Bronchial epithelial cell (primary cell): ENCODE measurements around the gene NIPAL3. TPM values are rescaled to one million over a fixed set of nuclear protein-coding genes. Genes with fewer than 3 reads are reported as not detected.

Experiments
- DNase-seq: peaks from one replicate; pipeline ENCODE4 v3.0.0-alpha.2; 2010; ENCODE audit warnings: low read depth
- FAIRE-seq: peaks from 2 replicates; lab custom pipeline; 2011; peaks lifted over from hg19 to GRCh38; lab: Jason Lieb, UNC
- H3K27me3 ChIP-seq: 2 replicates; pipeline ENCODE4 v1.5.1; 2011; ENCODE audit warnings: low read length; ENCODE audit not compliant: control insufficient read depth, insufficient read depth
- H3K36me3 ChIP-seq: 2 replicates; pipeline ENCODE4 v1.5.1; 2011; ENCODE audit warnings: low read length; ENCODE audit not compliant: control insufficient read depth, insufficient read depth
- H3K4me3 ChIP-seq: 2 replicates; pipeline ENCODE4 v1.5.1; 2011; ENCODE audit warnings: mild to moderate bottlenecking, low read depth, low read length, control low read depth
- total RNA-seq: library from RNA; depleted of rRNA; stranded (reverse); fragments of >200 nt; gene quantifications from 2 replicates; pipeline ENCODE4 v1.2.1, GENCODE V29; 2014
- TF ChIP-seq, protein P1 (sequence below): IDR thresholded peaks from 2 replicates; pipeline ENCODE4 v1.5.1; 2011; ENCODE audit warnings: mild to moderate bottlenecking, moderate library complexity, low read length, control low read depth, inconsistent platforms; ENCODE audit not compliant: insufficient read depth, severe bottlenecking

Gene NIPAL3
- total RNA-seq, 1 donor from 2014 or later: 35.8 TPM

DNA sequence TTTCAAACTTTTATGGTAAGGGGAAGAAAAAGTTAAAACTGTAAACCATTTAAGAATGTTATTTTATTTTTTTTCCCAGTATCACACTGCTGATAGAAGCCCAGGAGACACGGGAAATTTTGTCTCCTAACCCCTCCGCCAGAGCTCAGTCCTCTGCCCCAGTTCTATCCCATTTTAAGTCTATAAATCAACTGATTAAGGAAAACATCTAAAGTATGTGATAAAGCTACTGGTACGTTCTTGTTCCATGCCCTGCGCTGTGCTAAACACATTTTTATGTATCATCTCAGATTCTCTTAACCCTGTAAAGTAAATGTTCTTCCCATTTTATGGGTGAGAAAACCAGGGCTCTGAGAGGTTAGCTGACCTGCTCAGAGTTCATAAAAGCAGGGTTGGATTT, 34.7 kb downstream of the NIPAL3 start:
- peaks cover 24% of the 10 kb centered on the region for H3K36me3 ChIP-seq
- no peak overlapping the region for H3K4me3 ChIP-seq
- DNase-seq: no peak
- H3K27me3 ChIP-seq: no peaks in the 10 kb centered on the region
- TF ChIP-seq, protein P1, sequence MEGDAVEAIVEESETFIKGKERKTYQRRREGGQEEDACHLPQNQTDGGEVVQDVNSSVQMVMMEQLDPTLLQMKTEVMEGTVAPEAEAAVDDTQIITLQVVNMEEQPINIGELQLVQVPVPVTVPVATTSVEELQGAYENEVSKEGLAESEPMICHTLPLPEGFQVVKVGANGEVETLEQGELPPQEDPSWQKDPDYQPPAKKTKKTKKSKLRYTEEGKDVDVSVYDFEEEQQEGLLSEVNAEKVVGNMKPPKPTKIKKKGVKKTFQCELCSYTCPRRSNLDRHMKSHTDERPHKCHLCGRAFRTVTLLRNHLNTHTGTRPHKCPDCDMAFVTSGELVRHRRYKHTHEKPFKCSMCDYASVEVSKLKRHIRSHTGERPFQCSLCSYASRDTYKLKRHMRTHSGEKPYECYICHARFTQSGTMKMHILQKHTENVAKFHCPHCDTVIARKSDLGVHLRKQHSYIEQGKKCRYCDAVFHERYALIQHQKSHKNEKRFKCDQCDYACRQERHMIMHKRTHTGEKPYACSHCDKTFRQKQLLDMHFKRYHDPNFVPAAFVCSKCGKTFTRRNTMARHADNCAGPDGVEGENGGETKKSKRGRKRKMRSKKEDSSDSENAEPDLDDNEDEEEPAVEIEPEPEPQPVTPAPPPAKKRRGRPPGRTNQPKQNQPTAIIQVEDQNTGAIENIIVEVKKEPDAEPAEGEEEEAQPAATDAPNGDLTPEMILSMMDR: no peak
- no peak for FAIRE-seq

DNA sequence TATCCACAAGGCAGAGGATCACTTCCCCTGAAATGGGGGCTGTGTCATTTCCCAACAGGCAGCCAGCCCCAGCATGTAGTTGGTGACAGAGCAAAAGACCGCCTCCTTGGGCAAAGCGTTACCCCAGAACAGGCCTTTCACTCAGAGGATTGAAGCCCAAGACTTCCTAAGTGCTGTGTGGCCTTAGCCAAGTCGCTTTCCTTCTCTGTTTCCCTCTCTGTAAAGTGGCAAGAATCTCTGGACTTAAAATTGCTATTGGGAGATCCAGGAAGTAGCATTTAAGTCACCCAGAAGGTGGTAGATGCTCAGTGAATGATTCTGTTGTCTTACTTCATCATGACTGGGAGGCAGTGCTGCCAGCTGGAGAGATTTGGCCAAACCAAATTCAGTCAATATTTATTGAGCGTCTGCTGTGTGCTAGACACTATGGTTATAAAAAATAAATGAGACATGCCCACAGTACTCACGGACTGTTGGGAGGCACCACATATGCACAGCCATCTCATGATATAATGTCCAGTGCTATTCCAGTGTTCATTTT, 35.3 kb downstream of the NIPAL3 start:
- Histone ChIP-seq H3K4me3 (no peak overlapping the region), H3K27me3 (no peaks in the 10 kb centered on the region), H3K36me3 (peaks cover 24% of the 10 kb centered on the region)
- FAIRE-seq (no peak), DNase-seq (no peak)
- TF ChIP-seq, protein P1: no peak

DNA sequence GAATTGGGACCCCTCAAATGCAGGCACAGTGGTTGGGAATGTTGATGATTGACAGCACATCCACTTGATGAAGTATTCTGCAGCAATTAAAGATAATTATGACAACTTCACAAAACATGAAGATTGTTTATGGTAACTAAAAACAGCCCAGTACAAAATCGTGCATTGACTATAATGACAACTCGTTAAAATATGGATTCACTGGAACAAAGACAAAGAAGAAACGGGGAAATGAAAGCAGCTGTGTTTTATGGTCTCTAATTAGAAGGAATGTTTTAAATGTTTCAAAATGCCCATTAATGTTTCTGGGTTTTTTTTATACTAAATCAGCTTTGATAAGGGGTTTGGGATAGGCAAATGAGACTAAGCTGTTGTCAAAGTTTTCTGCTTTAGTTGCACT, 36.1 kb downstream of the NIPAL3 start:
- Histone ChIP-seq H3K27me3 (no peaks in the 10 kb centered on the region), H3K4me3 (no peak overlapping the region), H3K36me3 (peaks cover 24% of the 10 kb centered on the region)
- DNase-seq (no peak), FAIRE-seq (no peak)
- TF ChIP-seq, protein P1: no peak

DNA sequence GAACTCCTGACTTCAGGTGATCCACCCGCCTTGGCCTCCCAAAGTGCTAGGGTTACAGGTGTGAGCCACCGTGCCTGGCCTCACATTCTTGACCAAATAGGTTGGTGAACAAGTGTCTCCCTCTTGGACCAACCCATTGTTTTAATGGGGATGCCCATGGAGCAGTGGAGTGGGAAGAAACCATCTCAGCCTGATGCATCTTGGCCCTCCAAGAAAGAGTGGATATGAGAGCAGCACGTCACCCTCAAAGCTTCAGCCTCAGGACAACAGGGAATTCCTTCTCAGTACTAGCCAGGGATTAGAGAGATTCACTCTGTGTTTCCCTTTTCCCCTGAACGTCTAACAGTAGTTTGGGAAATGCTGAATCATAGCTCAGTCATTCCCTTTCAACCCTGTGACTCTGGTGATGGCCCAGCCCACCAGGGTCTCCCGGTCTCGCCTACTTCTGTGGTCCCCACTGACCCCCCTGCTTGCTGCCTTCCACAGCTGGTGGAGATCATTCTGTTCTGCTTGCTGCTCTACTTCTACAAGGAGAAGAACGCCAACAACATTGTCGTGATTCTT, 37.4 kb downstream of the NIPAL3 start:
- DNase-seq (no peak), FAIRE-seq (peak; percentile 23)
- no peak overlapping the region for H3K4me3 ChIP-seq
- H3K27me3 ChIP-seq: no peaks in the 10 kb centered on the region
- TF ChIP-seq, protein P1: no peak
- H3K36me3 ChIP-seq: peaks cover 24% of the 10 kb centered on the region

DNA sequence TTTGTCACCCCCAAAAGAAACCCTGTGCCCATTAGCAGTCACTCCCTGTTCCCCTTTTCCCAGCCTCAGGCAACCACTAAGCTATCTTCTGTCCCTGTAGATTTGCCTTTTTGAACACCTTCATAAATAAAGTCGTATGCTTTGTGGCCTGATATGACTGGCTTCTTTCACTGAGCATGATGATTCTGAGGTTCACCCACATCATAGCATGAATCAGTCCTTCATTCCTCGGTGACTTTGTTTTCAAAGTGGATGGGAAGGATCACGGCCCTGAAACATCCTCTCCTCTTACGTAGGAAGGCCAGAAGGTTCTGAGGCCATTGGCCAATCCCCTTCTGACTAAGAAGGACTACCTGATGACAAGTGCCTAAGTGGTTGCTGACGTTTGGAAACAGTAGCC, 39.1 kb downstream of the NIPAL3 start:
- Histone ChIP-seq H3K36me3 (peaks cover 23% of the 10 kb centered on the region), H3K27me3 (no peaks in the 10 kb centered on the region), H3K4me3 (no peak overlapping the region)
- no peak for DNase-seq
- no peak for FAIRE-seq
- TF ChIP-seq, protein P1: no peak

DNA sequence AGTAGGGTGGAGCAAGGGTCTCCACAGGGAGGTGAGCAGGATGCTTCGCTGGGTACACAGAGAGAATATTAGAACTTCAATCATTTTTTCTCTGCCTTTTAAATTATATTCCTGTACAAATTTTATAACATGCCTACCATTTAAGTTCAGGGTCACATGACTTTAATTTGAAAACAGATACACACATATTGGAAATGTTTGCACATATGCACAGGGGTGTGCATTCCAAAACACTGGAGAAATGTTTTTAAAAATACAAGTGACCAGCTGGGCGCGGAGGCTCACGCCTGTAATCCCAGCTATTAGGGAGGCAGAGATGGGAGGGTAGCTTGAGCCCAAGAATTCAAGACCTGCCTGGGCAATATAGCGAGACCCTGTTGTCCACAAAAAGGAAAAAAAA, 39.7 kb downstream of the NIPAL3 start:
- Histone ChIP-seq H3K36me3 (peaks cover 29% of the 10 kb centered on the region), H3K4me3 (no peak overlapping the region)
- no peak for DNase-seq

More for the DNA sequence above, 39.7 kb downstream of the NIPAL3 start:
- no peak for FAIRE-seq
- TF ChIP-seq, protein P1: no peak
- no peaks in the 10 kb centered on the region for H3K27me3 ChIP-seq
